HCT116 (cell line): ENCODE measurements around the gene DIP2C. TPM values are rescaled to one million over a fixed set of nuclear protein-coding genes. Genes with fewer than 3 reads are reported as not detected.

Experiments used
- ATAC-seq: fragments of 200-7000 bp; cut with Tn5 transposase; 2 replicates; pipeline ENCODE4 v1.9.1; 2020; ENCODE audit warnings: mild to moderate bottlenecking, moderate library complexity
- BruUV-seq: library from RNA; stranded (reverse); fragments of 400-500 nt; replicated peaks from 2 replicates; lab custom pipeline; 2021; lab: Mats Ljungman, UMichigan
- CTCF ChIA-PET: fragments of 300-600 bp; sonication (Branson Sonifier 250); formaldehyde crosslinking; loops from one replicate; lab custom pipeline; 2021; ENCODE audit warnings: antibody characterized with exemption; lab: Charles Lee
- POLR2A ChIA-PET: fragments of 300-600, 350-600 bp; sonication (Branson Sonifier 250); formaldehyde crosslinking; loops from one replicate; lab custom pipeline; 2021; ENCODE audit warnings: antibody characterized with exemption; lab: Charles Lee
- RAD21 ChIA-PET, 2 experiments: fragments of 300-600 bp; sonication (Branson Sonifier 250); formaldehyde crosslinking; loops; one replicate each; lab custom pipeline; 2023; ENCODE audit warnings: low total read pairs in 2 of 2; ENCODE audit not compliant: uncharacterized antibody in 2 of 2, unreplicated experiment in 2 of 2, low non-redundant PET in 1 of 2; lab: Charles Lee
- DNase-seq: peaks from one replicate; pipeline ENCODE4 v3.0.0-alpha.2; 2010; ENCODE audit warnings: low read depth, low spot score
- H2AFZ ChIP-seq: fragments of 200-600 bp; shearing (Covaris generic), sonication (generic); 2 replicates; pipeline ENCODE4 v1.6.1; 2017; ENCODE audit warnings: low read depth, mixed run types, mixed read lengths, antibody characterized with exemption, low read length; ENCODE audit not compliant: poor library complexity, severe bottlenecking
- H3K27ac ChIP-seq: 2 replicates; pipeline ENCODE4 v1.5.1; 2012; ENCODE audit warnings: low read depth, low read length
- H3K27me3 ChIP-seq: fragments of 200-600 bp; sonication (generic); 2 replicates; pipeline ENCODE4 v1.6.1; 2016; ENCODE audit warnings: mixed run types, low read length, mixed read lengths; ENCODE audit not compliant: insufficient read depth
- H3K36me3 ChIP-seq, 2 experiments: fragments of 200-500 bp in 1 of 2; fragments of 200-600 bp in 1 of 2; sonication (Bioruptor generic) in 1 of 2; sonication (generic) in 1 of 2; 2 replicates each; pipeline versions ENCODE4 v1.5.1 to v1.6.1; 2014 to 2016; ENCODE audit warnings: low read length in 2 of 2, inconsistent platforms in 1 of 2, mixed read lengths in 1 of 2, mixed run types in 1 of 2; ENCODE audit not compliant: insufficient read depth in 2 of 2, control insufficient read depth in 1 of 2
- H3K4me1 ChIP-seq, 2 experiments: fragments of 200-600 bp in 1 of 2; sonication (generic) in 1 of 2; 2 replicates each; pipeline versions ENCODE4 v1.5.1 to v1.6.1; 2012 to 2017; ENCODE audit warnings: low read length in 2 of 2, inconsistent platforms in 1 of 2, mild to moderate bottlenecking in 1 of 2, mixed read lengths in 1 of 2, mixed run types in 1 of 2, moderate library complexity in 1 of 2; ENCODE audit not compliant: insufficient read depth in 2 of 2, control insufficient read depth in 1 of 2
- H3K4me2 ChIP-seq: fragments of 200-600 bp; sonication (generic); 2 replicates; pipeline ENCODE4 v1.6.1; 2017; ENCODE audit warnings: mixed run types, low read length, mixed read lengths
- H3K4me3 ChIP-seq, 2 experiments: fragments of 200-600 bp in 1 of 2; sonication (generic) in 1 of 2; replicated peaks in 1 of 2; 2 replicates each; pipeline ENCODE4 v1.5.1; 2011 to 2016; ENCODE audit warnings: low read length in 2 of 2, control low read depth in 1 of 2, low read depth in 1 of 2, mild to moderate bottlenecking in 1 of 2, mixed read lengths in 1 of 2, mixed run types in 1 of 2
- H3K79me2 ChIP-seq: fragments of 200-600 bp; sonication (generic); 2 replicates; pipeline ENCODE4 v1.6.1; 2017; ENCODE audit warnings: mild to moderate bottlenecking, mixed run types, low read length, moderate library complexity, mixed read lengths; ENCODE audit not compliant: insufficient read depth
- H3K9ac ChIP-seq: fragments of 200-600 bp; sonication (generic); 2 replicates; pipeline ENCODE4 v1.6.1; 2016; ENCODE audit warnings: low read length, mixed read lengths
- H3K9me2 ChIP-seq: fragments of 200-600 bp; sonication (generic), shearing (Covaris generic); 2 replicates; pipeline ENCODE4 v1.6.1; 2017; ENCODE audit warnings: mixed run types, mild to moderate bottlenecking, moderate library complexity; ENCODE audit not compliant: insufficient read depth
- H3K9me3 ChIP-seq, 2 experiments: fragments of 200-500 bp in 1 of 2; fragments of 200-600 bp in 1 of 2; sonication (Bioruptor generic) in 1 of 2; sonication (generic) in 1 of 2; 2 replicates each; pipeline ENCODE4 v1.6.1; 2014 to 2017; ENCODE audit warnings: low read length in 2 of 2, mixed read lengths in 2 of 2, inconsistent platforms in 1 of 2, low read depth in 1 of 2, mild to moderate bottlenecking in 1 of 2, mixed run types in 1 of 2, moderate library complexity in 1 of 2; ENCODE audit not compliant: control insufficient read depth in 1 of 2, insufficient read depth in 1 of 2
- H4K20me1 ChIP-seq: fragments of 200-600 bp; sonication (generic), shearing (Covaris generic); 2 replicates; pipeline ENCODE4 v1.6.1; 2017; ENCODE audit warnings: mixed run types, mild to moderate bottlenecking, moderate library complexity; ENCODE audit not compliant: insufficient read depth
- EGR1 ChIP-seq: IDR thresholded peaks from 2 replicates; pipeline ENCODE4 v1.6.1; 2012; ENCODE audit warnings: low read depth
- EZH2 ChIP-seq: fragments of 200-600 bp; sonication (generic); IDR thresholded peaks from 2 replicates; pipeline ENCODE4 v1.6.1; 2017; ENCODE audit warnings: antibody characterized with exemption, mixed run types
- JUND ChIP-seq: IDR thresholded peaks from 2 replicates; pipeline ENCODE4 v1.6.1; 2012
- MAX ChIP-seq: IDR thresholded peaks from 2 replicates; pipeline ENCODE4 v1.6.1; 2012
- YY1 ChIP-seq: IDR thresholded peaks from 2 replicates; pipeline ENCODE4 v1.6.1; 2011; ENCODE audit warnings: low read length, low read depth, moderate library complexity, mild to moderate bottlenecking; ENCODE audit not compliant: insufficient replicate concordance; ENCODE audit errors: extremely low read depth
- ZFX ChIP-seq: fragments of 450-650 bp; IDR thresholded peaks from 2 replicates; pipeline ENCODE4 v1.6.1; 2017
- intact Hi-C: fragments of 100-400 bp; cut with micrococcal nuclease; formaldehyde crosslinking; loops from 2 replicates; pipeline ENCODE4 v1.10.0; 2022
- total RNA-seq: library from RNA; stranded (reverse); gene quantifications from one replicate; pipeline ENCODE4 v1.2.1, GENCODE V29; 2021; ENCODE audit not compliant: unreplicated experiment

Gene DIP2C
- total RNA-seq, 1 experiment from 2014 or later, result 15.4 TPM

- no TSS peak for BruUV-seq
- Histone ChIP-seq H3K27me3 (0 out of 2 replicates have a peak, but pooled peaks cover 4% of the 10 kb centered on the region), H3K9me2 (no peaks in the 10 kb centered on the region), H4K20me1 (no peaks in the 10 kb centered on the region), H3K36me3 (no peaks in the 10 kb centered on the region), H3K27ac (no peak overlapping the region), H3K4me3 (no peak overlapping the region), H3K4me1 (peaks cover 5 to 12% of the 10 kb centered on the region in 2 experiments; a peak in 3 of 4 replicates), H3K9me3 (no peaks in the 10 kb centered on the region), H3K79me2 (peaks cover 16% of the 10 kb centered on the region; the same call in 1 of the 2 replicates), H2AFZ (no peak overlapping the region), H3K9ac (no peak overlapping the region), H3K4me2 (no peak overlapping the region)
- CTCF ChIA-PET, result no interaction called here
- no peak for DNase-seq
- TF ChIP-seq JUND, result no peak
- no peak for TF ChIP-seq ZFX
- TF ChIP-seq EGR1, result no peak
- RAD21 ChIA-PET, result no interaction called here
- POLR2A ChIA-PET, result interaction anchor here (0.6 kb wide), 1 partner anchor 123 kb away, joined by 3 read pairs; no protein-coding TSS in a partner anchor
- intact Hi-C loops, result no loop called here
- no peak for ATAC-seq
Observed at GRCh38 chr10:691216-691615, 1.7 kb upstream of the DIP2C start.

- DNase-seq, result no peak
- intact Hi-C loops, result no loop called here
- ChIA-PET POLR2A (interaction anchor here (0.6 kb wide), 1 partner anchor 122 kb away, joined by 3 read pairs; no protein-coding TSS in a partner anchor), CTCF (no interaction called here), RAD21 (no interaction called here)
- H3K36me3 ChIP-seq, result no peaks in the 10 kb centered on the region
- peak overlapping the region; percentile 39 to 46 for H3K4me3 ChIP-seq
- no peaks in the 10 kb centered on the region for H3K9me2 ChIP-seq
- TF ChIP-seq EZH2, result no peak
- no peak for TF ChIP-seq MAX
- TF ChIP-seq YY1, result no peak
- peak overlapping the region; percentile 74 for H3K4me2 ChIP-seq
- H2AFZ ChIP-seq, result peak overlapping the region; percentile 86
- H3K27me3 ChIP-seq, result 0 out of 2 replicates have a peak, but pooled peaks cover 4% of the 10 kb centered on the region
- BruUV-seq, result no TSS peak
- no peak overlapping the region for H3K9ac ChIP-seq
- H3K79me2 ChIP-seq, result peaks cover 17% of the 10 kb centered on the region; the same call in 1 of the 2 replicates
- H4K20me1 ChIP-seq, result no peaks in the 10 kb centered on the region
- H3K9me3 ChIP-seq, result no peaks in the 10 kb centered on the region
- no peak overlapping the region; the same call in 1 of the 2 replicates for H3K27ac ChIP-seq
- peaks cover 5 to 12% of the 10 kb centered on the region in 2 experiments; a peak in 3 of 4 replicates for H3K4me1 ChIP-seq
- ATAC-seq, result no peak
Observed at GRCh38 chr10:690372-691161, 1.1 kb upstream of the DIP2C start.
